Hippocampal formation (tissue), 2 donors: ENCODE data around the gene NELFE.
"Not testable (repeated sequence)": the region's sequence is repeated elsewhere in the genome, so short reads cannot be mapped to it uniquely, and the experiment has no call there.

Experiments used
- DNase-seq, 2 donors: peaks; one replicate each; lab custom pipeline; 2025; lab: John Stamatoyannopoulos, UW

NELFE gene

GRCh38 chr6:31918069-31918720 is 40.6 kb downstream of the NELFE start:
- DNase-seq, result no peak

DNA sequence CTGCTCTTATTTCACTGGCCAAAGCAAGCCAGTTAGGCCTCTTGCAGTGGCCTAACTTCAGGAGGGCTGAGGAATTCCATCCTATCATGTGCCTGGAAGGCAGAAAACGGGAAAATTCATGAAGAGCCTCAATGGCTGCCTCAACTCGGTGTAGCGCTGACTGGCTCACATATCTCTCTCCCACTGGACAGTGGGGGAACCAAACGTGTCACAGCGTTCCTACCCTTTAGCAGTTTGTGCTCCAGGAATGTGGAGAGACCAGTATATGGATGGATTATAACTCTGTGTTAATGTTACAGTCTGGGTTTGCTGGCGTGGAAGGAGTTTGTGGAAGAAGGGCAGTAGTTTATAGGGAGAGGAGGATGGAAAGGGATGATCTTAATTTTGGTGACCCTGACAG is 43.0 kb downstream of the NELFE start:
- DNase-seq, result no peak

- DNase-seq, result no peak
These were observed 43.4 kb downstream of the NELFE start for GRCh38 chr6:31915351-31915750.

- no peak for DNase-seq
These were observed 46.8 kb downstream of the NELFE start for GRCh38 chr6:31911826-31912585.

DNA sequence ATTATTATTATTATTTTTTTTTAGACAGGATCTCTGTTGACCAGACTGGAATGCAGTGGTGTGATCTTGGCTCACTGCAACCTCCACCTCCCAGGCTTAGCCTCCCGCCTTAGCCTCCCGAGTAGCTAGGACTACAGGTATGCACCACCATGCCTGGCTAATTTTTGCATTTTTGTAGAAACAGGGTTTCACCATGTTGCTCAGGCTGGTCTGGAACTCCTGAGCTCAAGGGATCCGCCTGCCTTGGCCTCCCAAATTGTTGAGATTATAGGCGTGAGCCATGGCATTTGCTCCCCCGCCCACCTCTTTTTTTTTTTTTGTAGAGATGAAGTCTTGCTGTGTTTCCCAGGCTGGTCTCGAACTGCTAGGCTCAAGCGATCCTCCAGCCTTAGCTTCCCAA is 49.5 kb downstream of the NELFE start:
- not testable (repeated sequence) for DNase-seq

DNA sequence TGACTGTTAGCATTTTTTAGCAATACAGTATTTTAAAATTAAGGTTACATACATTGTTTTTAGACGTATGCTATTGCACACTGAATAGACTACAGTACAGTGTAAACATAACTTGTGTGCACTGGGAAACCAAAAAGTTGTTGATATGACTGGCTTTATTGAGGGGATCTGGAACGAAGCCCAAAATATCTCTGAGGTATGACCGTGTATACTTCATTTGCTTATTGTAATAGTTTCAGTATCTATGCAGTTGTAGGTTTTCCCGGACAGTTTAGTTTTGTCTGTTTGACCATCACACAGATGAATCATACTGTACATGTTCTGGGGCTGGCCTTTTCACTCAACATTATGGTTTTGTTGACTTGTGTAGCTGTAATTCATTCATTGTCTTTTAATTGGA is 50.0 kb downstream of the NELFE start:
- DNase-seq, result no peak

DNA sequence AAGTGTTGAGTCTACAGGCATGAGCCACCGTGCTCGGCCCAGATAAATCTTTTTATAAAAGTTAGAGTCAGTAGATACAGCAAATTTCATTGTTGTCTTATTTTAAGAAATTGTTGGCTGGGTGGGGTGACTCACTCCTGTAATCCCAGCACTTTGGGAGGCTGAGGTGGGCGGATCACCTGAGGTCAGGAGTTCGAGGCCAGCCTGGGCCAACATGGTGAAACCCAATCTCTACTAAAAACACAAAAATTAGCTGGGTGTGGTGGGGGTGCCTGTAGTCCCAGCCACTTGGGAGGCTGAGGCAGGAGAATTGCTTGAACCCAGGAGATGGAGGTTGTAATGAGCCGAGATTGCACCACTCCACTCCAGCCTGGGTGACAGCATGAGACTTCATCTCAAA is 50.5 kb downstream of the NELFE start:
- not testable (repeated sequence) for DNase-seq

GRCh38 chr6:31907158-31907813 is 51.5 kb downstream of the NELFE start:
- no peak for DNase-seq

- not testable (repeated sequence) for DNase-seq
These were observed 52.0 kb downstream of the NELFE start for GRCh38 chr6:31906727-31907126.

DNA sequence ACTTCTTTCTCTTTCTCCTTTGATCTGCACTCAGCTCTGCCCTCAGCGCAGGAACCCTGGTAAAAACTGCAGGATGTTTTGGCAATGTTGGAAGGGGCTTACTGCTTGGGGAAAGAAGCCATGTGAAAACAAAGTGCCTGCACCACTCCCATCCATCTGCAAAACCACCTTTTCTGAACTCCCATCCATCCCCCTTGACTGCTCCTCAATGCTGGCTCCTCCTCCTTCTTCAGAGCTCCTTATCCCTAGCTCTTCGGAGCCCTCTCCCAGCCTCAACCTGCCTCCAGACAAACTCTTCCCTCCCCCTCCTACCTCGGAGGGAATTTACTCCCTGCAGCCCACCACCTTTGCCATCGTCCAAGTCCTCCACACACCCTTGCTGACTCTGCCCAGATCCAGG is 52.6 kb downstream of the NELFE start:
- DNase-seq, result no peak

- no peak for DNase-seq
These were observed 53.7 kb downstream of the NELFE start for GRCh38 chr6:31905041-31905440.

GRCh38 chr6:31903957-31904356 is 54.8 kb downstream of the NELFE start:
- no peak for DNase-seq
